Endodermal cell (in vitro differentiated cells): ENCODE measurements around the gene EHD4. TPM values are rescaled to one million over a fixed set of nuclear protein-coding genes. Genes with fewer than 3 reads are reported as not detected.

Experiments used
- DNase-seq: peaks from one replicate; pipeline ENCODE4 v3.0.0-alpha.2; 2017
- H3K27ac ChIP-seq: 2 replicates; pipeline ENCODE4 v1.5.1; 2013; ENCODE audit warnings: mild to moderate bottlenecking, low read depth, low read length, moderate library complexity
- H3K27me3 ChIP-seq: 2 replicates; pipeline ENCODE4 v1.6.1; 2013; ENCODE audit warnings: mild to moderate bottlenecking, low read length, moderate library complexity; ENCODE audit not compliant: insufficient read depth, control insufficient read depth, poor library complexity, severe bottlenecking
- H3K36me3 ChIP-seq: 2 replicates; pipeline ENCODE4 v1.7.0; 2013; ENCODE audit warnings: mild to moderate bottlenecking, low read length, moderate library complexity; ENCODE audit not compliant: control insufficient read depth, insufficient read depth
- H3K4me1 ChIP-seq: one replicate; pipeline ENCODE4 v1.7.0; 2013; ENCODE audit warnings: low read length; ENCODE audit not compliant: control insufficient read depth, insufficient read depth
- H3K4me3 ChIP-seq: 2 replicates; pipeline ENCODE4 v1.5.1; 2013; ENCODE audit warnings: mild to moderate bottlenecking, low read length, moderate library complexity
- H3K9ac ChIP-seq: 2 replicates; pipeline ENCODE4 v1.6.1; 2013; ENCODE audit warnings: mild to moderate bottlenecking, low read length, moderate library complexity; ENCODE audit not compliant: poor library complexity, severe bottlenecking; ENCODE audit errors: extremely low read depth
- H3K9me3 ChIP-seq: 2 replicates; pipeline ENCODE4 v1.6.1; 2013; ENCODE audit warnings: mild to moderate bottlenecking, low read length, moderate library complexity; ENCODE audit not compliant: control insufficient read depth
- H3K27ac Mint-ChIP-seq: 2 replicates; pipeline ENCODE4 v1.8.0; 2020; ENCODE audit warnings: mixed read lengths
- H3K27me3 Mint-ChIP-seq: 2 replicates; pipeline ENCODE4 v1.8.0; 2021; ENCODE audit warnings: mild to moderate bottlenecking, mixed read lengths; ENCODE audit not compliant: insufficient read depth
- H3K36me3 Mint-ChIP-seq: 2 replicates; pipeline ENCODE4 v1.8.0; 2020; ENCODE audit warnings: low read depth, mixed read lengths
- H3K4me1 Mint-ChIP-seq: 2 replicates; pipeline ENCODE4 v1.8.0; 2020; ENCODE audit warnings: mixed read lengths
- H3K4me3 Mint-ChIP-seq: 2 replicates; pipeline ENCODE4 v1.8.0; 2020; ENCODE audit warnings: mild to moderate bottlenecking, moderate library complexity, mixed read lengths
- H3K9me3 Mint-ChIP-seq: 2 replicates; pipeline ENCODE4 v1.8.0; 2020; ENCODE audit warnings: mild to moderate bottlenecking, mixed read lengths
- WGBS, 2 experiments: methylation state at CpG; one replicate each; pipeline versions ENCODE4 v1.1.5 to v1.1.7; 2013; ENCODE audit warnings: missing lambda C conversion rate in 2 of 2, mixed read lengths in 1 of 2; ENCODE audit not compliant: insufficient coverage in 1 of 2, insufficient read length in 1 of 2; 5-methylcytosine and 5-hydroxymethylcytosine counted together
- total RNA-seq, 2 donors: library from RNA; stranded (reverse); fragmentation: NEBNext Ultra II Directional in 1 of 2; extraction: Animal tissue kit (Norgen Biotek cat#: 25700) in 1 of 2; gene quantifications; 2 replicates in 1 of 2; 3 replicates in 1 of 2; pipeline ENCODE4 v1.2.1, GENCODE V29; 2021
- TF ChIP-seq, protein P1 (sequence below): fragments of 200-600 bp; sonication (generic); conservative IDR thresholded peaks from 2 replicates; pipeline ENCODE4 v1.5.0; 2021; ENCODE audit warnings: antibody characterized with exemption, mild to moderate bottlenecking

Gene EHD4
- total RNA-seq, 2 donors from 2014 or later: 16.9 to 17.3 TPM

DNA sequence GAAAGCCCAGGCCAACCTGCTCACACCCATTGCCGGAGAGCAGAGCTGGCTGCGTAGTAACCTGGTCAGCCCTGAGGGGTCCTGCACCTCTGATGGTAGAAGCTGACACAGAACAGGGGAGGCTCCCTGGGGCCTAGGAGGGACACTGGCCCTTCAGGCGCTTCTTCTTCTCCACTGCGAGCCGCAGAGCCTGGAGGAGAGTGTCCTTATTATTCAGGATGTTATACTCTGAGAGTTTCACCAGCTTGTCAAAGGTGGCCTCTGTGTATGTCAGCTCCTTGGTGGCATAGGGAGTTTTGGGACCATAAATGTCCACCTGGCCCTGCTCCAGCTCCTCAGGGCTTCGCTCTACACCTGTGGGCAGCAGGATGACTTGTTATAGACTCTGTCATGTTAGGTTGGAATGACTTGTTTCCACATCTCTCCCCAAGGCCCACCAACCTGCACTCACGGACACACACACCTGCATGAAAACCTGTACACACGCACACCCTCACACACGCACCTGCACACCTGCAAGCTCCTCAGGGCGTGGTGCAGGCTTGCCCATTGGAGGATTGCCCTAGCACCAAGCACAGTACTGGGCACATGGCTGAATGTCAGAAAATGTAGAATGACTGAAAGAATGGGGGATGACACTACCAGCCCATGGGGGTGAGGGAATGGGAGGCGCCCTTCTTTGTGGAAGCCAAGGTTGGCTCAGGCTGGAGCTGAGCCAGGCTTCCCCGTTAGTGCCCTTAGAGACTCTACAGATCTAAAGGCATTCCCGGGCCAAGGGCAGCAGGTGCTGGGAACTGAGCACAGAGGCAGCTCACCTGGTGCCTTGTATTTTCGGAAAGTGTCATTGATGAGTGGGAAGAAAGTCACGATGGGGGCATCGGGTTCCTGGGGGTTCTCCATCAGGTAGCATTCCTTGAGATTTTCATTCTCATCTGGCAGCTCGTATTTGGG, 11.5 kb upstream of the EHD4 start:
- H3K27ac Mint-ChIP-seq: no peak overlapping the region

DNA sequence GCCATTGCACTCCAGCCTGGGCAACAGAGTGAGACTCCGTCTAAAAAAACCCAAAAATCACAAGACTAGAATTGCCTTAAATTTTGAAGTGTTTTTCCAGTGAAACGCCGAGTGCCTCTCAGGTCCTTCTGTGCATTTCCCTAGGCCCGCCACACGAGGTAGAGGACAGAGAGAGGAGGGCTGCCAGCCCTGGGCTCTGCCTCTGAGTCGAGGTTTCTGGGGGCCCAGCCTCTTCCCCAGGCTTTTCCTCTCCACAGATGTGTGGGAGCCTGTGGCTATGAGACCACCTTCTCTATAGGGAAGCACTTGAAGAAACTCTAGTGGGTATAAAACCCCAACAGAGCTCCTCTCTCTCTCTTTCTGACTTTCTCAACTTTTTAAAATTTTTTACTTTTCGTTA, 10.9 kb upstream of the EHD4 start:
- peaks cover 17% of the 10 kb centered on the region for H3K4me1 Mint-ChIP-seq
- no peaks in the 10 kb centered on the region for H3K36me3 Mint-ChIP-seq
- Histone ChIP-seq H3K4me3 (no peak overlapping the region), H3K27me3 (no peaks in the 10 kb centered on the region), H3K4me1 (peaks cover 4% of the 10 kb centered on the region), H3K27ac (no peak overlapping the region), H3K36me3 (no peaks in the 10 kb centered on the region), H3K9me3 (no peaks in the 10 kb centered on the region), H3K9ac (no peak overlapping the region)
- TF ChIP-seq, protein P1, sequence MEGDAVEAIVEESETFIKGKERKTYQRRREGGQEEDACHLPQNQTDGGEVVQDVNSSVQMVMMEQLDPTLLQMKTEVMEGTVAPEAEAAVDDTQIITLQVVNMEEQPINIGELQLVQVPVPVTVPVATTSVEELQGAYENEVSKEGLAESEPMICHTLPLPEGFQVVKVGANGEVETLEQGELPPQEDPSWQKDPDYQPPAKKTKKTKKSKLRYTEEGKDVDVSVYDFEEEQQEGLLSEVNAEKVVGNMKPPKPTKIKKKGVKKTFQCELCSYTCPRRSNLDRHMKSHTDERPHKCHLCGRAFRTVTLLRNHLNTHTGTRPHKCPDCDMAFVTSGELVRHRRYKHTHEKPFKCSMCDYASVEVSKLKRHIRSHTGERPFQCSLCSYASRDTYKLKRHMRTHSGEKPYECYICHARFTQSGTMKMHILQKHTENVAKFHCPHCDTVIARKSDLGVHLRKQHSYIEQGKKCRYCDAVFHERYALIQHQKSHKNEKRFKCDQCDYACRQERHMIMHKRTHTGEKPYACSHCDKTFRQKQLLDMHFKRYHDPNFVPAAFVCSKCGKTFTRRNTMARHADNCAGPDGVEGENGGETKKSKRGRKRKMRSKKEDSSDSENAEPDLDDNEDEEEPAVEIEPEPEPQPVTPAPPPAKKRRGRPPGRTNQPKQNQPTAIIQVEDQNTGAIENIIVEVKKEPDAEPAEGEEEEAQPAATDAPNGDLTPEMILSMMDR: peak; percentile 40
- H3K27ac Mint-ChIP-seq: no peak overlapping the region
- 74 to 84% methylated on average over 4 to 7 of the region's 7 CpGs for WGBS, 2 experiments
- no peaks in the 10 kb centered on the region for H3K9me3 Mint-ChIP-seq
- DNase-seq: peak; percentile 63
- H3K27me3 Mint-ChIP-seq: no peaks in the 10 kb centered on the region
- H3K4me3 Mint-ChIP-seq: no peak overlapping the region

More for the DNA sequence above, 11.5 kb upstream of the EHD4 start:
- H3K27me3 ChIP-seq: no peaks in the 10 kb centered on the region
- Mint-ChIP-seq H3K36me3 (no peaks in the 10 kb centered on the region), H3K27me3 (no peaks in the 10 kb centered on the region), H3K4me1 (peaks cover 17% of the 10 kb centered on the region), H3K4me3 (no peak overlapping the region), H3K9me3 (no peaks in the 10 kb centered on the region)
- H3K27ac ChIP-seq: no peak overlapping the region
- H3K9me3 ChIP-seq: no peaks in the 10 kb centered on the region
- TF ChIP-seq, protein P1: no peak
- H3K4me3 ChIP-seq: no peak overlapping the region
- H3K36me3 ChIP-seq: no peaks in the 10 kb centered on the region
- WGBS, 2 experiments: 93 to 95% methylated on average over 8 to 17 of the region's 17 CpGs
- H3K4me1 ChIP-seq: peaks cover 4% of the 10 kb centered on the region
- peak; percentile 27 for DNase-seq
- H3K9ac ChIP-seq: no peak overlapping the region

DNA sequence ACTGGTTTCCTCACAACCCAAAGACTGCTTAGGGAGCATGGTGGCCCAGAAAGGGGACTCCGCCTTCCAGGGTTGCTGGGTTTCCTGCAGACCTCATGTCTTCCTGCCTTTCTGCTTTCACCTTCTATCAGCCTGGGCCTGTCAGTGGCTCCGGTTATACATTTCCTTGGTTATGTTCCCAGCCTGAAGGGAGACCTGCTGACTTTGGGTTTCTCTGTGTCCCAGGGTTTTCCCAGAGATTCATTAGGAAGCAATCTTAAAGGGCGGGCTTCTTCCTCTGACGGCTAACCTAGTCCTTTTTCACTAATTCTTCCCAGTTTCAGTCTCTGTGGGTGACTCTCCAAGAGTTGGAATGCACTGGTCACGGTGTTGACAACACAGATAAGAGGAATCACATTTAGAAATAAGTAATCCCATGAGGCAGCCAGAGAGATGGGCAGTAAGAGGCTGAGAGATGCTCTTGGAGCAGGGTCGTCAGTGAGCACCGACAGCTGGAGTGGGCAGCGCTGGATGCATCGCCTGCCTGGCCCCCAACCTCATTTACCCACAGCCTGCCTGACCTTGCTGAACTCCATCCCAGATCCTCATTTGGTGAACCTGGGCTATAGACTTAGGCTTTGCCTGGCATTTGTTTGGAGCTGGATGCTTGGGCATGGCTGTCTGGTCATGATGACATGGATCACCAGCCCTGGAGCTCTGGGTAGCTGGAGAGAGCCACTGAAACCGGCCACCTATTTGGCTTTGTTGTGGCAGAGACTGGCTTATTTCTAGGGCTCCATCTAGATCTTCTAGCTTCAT, 10.0 kb upstream of the EHD4 start:
- Mint-ChIP-seq H3K4me1 (peaks cover 17% of the 10 kb centered on the region), H3K4me3 (no peak overlapping the region), H3K36me3 (no peaks in the 10 kb centered on the region), H3K27ac (no peak overlapping the region), H3K27me3 (no peaks in the 10 kb centered on the region), H3K9me3 (no peaks in the 10 kb centered on the region)
- Histone ChIP-seq H3K27ac (no peak overlapping the region), H3K9ac (no peak overlapping the region), H3K4me1 (peaks cover 4% of the 10 kb centered on the region), H3K27me3 (no peaks in the 10 kb centered on the region), H3K4me3 (no peak overlapping the region), H3K36me3 (no peaks in the 10 kb centered on the region), H3K9me3 (no peaks in the 10 kb centered on the region)
- peak; percentile 36 for DNase-seq
- TF ChIP-seq, protein P1: no peak
- WGBS, 2 experiments: 93 to 97% methylated on average over 4 to 10 of the region's 10 CpGs
